HepG2 (cell line): ENCODE data around the gene NR5A2. TPM values are rescaled to one million over a fixed set of nuclear protein-coding genes. Genes with fewer than 3 reads are reported as not detected.

Experiments used
- ATAC-seq: fragments of 200-7000 bp; cut with Tn5 transposase; 3 replicates; pipeline ENCODE4 v1.9.1; 2020; ENCODE audit warnings: mild to moderate bottlenecking, moderate library complexity
- BruUV-seq: library from RNA; stranded (reverse); fragments of 400-500 nt; replicated peaks from 2 replicates; lab custom pipeline; 2021; lab: Mats Ljungman, UMichigan
- CTCF ChIA-PET: fragments of 300-600 bp; formaldehyde crosslinking; extraction: SDS; loops from one replicate; lab custom pipeline; 2021; ENCODE audit warnings: low total read pairs, inconsistent platforms, low intra/inter-chr PET ratio; lab: Yijun Ruan, JAX
- POLR2A ChIA-PET: fragments of 350-600 bp; sonication (Branson Sonifier 250); formaldehyde crosslinking; loops from one replicate; lab custom pipeline; 2020; ENCODE audit warnings: antibody characterized with exemption, inconsistent platforms; lab: Yijun Ruan, JAX
- DNase-seq: peaks from one replicate; pipeline ENCODE4 v3.0.0-alpha.2; 2015; ENCODE audit warnings: low spot score
- FAIRE-seq: peaks from 3 replicates; lab custom pipeline; 2011; peaks lifted over from hg19 to GRCh38; lab: Jason Lieb, UNC
- H2AFZ ChIP-seq: one replicate; pipeline ENCODE4 v1.6.1; 2011; ENCODE audit warnings: low read length, inconsistent platforms
- H3K27ac ChIP-seq: fragments of 300-600 bp; 3 replicates; pipeline ENCODE4 v1.8.0; 2011; ENCODE audit warnings: mixed run types, mild to moderate bottlenecking, mixed read lengths, low read length, inconsistent platforms; ENCODE audit not compliant: insufficient read depth; ENCODE audit errors: extremely low read length
- H3K27me3 ChIP-seq, 2 experiments: fragments of 200-600 bp in 1 of 2; 2 replicates in 1 of 2; 3 replicates in 1 of 2; pipeline versions ENCODE4 v1.6.0 to v1.8.0; 2011; ENCODE audit warnings: low read length in 2 of 2, mild to moderate bottlenecking in 2 of 2, moderate library complexity in 2 of 2, inconsistent platforms in 1 of 2; ENCODE audit not compliant: insufficient read depth in 2 of 2, control insufficient read depth in 1 of 2
- H3K36me3 ChIP-seq, 2 experiments: fragments of 200-600 bp in 1 of 2; replicated peaks in 1 of 2; 2 replicates in 1 of 2; 3 replicates in 1 of 2; pipeline versions ENCODE4 v1.5.1 to v1.8.0; 2011; ENCODE audit warnings: low read length in 2 of 2, inconsistent platforms in 1 of 2; ENCODE audit not compliant: insufficient read depth in 2 of 2, control insufficient read depth in 1 of 2
- H3K4me1 ChIP-seq: 2 replicates; pipeline ENCODE4 v1.5.1; 2012; ENCODE audit warnings: low read length, inconsistent platforms; ENCODE audit not compliant: insufficient read depth
- H3K4me2 ChIP-seq: 2 replicates; pipeline ENCODE4 v1.6.0; 2011; ENCODE audit warnings: low read depth, low read length, inconsistent platforms
- H3K4me3 ChIP-seq, 3 experiments: fragments of 200-600 bp in 1 of 3; sonication (generic), shearing (Covaris generic) in 1 of 3; replicated peaks in 1 of 3; 2 replicates each; pipeline ENCODE4 v1.5.1; 2011 to 2016; ENCODE audit warnings: low read length in 3 of 3, inconsistent platforms in 2 of 3, low read depth in 2 of 3, mild to moderate bottlenecking in 2 of 3, control low read depth in 1 of 3, mixed read lengths in 1 of 3; ENCODE audit not compliant: insufficient read depth in 1 of 3
- H3K79me2 ChIP-seq: one replicate; pipeline ENCODE4 v1.6.1; 2011; ENCODE audit warnings: low read length, inconsistent platforms; ENCODE audit not compliant: insufficient read depth
- H3K9ac ChIP-seq: 2 replicates; pipeline ENCODE4 v1.6.0; 2011; ENCODE audit warnings: mild to moderate bottlenecking, low read depth, low read length, inconsistent platforms; ENCODE audit not compliant: insufficient read depth
- H3K9me3 ChIP-seq: 2 replicates; pipeline ENCODE4 v1.5.1; 2012; ENCODE audit warnings: mild to moderate bottlenecking, low read length
- H4K20me1 ChIP-seq: 2 replicates; pipeline ENCODE4 v1.6.0; 2011; ENCODE audit warnings: inconsistent platforms, mild to moderate bottlenecking, low read length, moderate library complexity; ENCODE audit not compliant: insufficient read depth
- EP300 ChIP-seq, 3 experiments: sonication (generic) in 1 of 3; formaldehyde crosslinking in 1 of 3; IDR thresholded peaks; 2 replicates each; pipeline versions ENCODE4 v1.5.1 to v1.6.1; 2011 to 2020; ENCODE audit warnings: low read depth in 2 of 3, low read length in 2 of 3, borderline replicate concordance in 1 of 3, improper control_type of control experiment in 1 of 3, mild to moderate bottlenecking in 1 of 3, missing genetic modification reagents in 1 of 3, moderate library complexity in 1 of 3
- FOXA3 ChIP-seq: IDR thresholded peaks from 2 replicates; pipeline ENCODE4 v1.6.1; 2016; ENCODE audit warnings: missing genetic modification reagents, missing compliant biosample characterization
- GFI1 ChIP-seq: sonication (generic); formaldehyde crosslinking; IDR thresholded peaks from 2 replicates; pipeline ENCODE4 v1.5.0; 2020; ENCODE audit warnings: missing genetic modification reagents, mild to moderate bottlenecking, borderline replicate concordance
- HNRNPLL ChIP-seq: fragments of 200-400 bp; formaldehyde crosslinking; IDR thresholded peaks from 2 replicates; pipeline ENCODE4 v1.6.1; 2017; ENCODE audit warnings: mild to moderate bottlenecking, low read depth, low read length; ENCODE audit not compliant: poor library complexity, severe bottlenecking
- HOXA3 ChIP-seq: sonication (generic); formaldehyde crosslinking; IDR thresholded peaks from 2 replicates; pipeline ENCODE4 v1.5.0; 2020; ENCODE audit warnings: missing genetic modification reagents
- HOXD1 ChIP-seq: sonication (generic); formaldehyde crosslinking; IDR thresholded peaks from 2 replicates; pipeline ENCODE4 v1.5.0; 2020; ENCODE audit warnings: missing genetic modification reagents
- KDM5A ChIP-seq: fragments of 200-600 bp; sonication (generic); IDR thresholded peaks from 2 replicates; pipeline ENCODE4 v1.7.0; 2018; ENCODE audit warnings: antibody characterized with exemption, mild to moderate bottlenecking, low read length, borderline replicate concordance
- MAFF ChIP-seq: IDR thresholded peaks from 2 replicates; pipeline ENCODE4 v1.6.1; 2011; ENCODE audit warnings: low read depth, low read length, improper control_type of control experiment
- MED13 ChIP-seq: sonication (generic); formaldehyde crosslinking; IDR thresholded peaks from 2 replicates; pipeline ENCODE4 v1.5.0; 2020; ENCODE audit warnings: missing genetic modification reagents
- MXI1 ChIP-seq: IDR thresholded peaks from 3 replicates; pipeline ENCODE4 v1.6.1; 2012; ENCODE audit warnings: low read depth, low read length, inconsistent platforms, borderline replicate concordance
- NR3C1 ChIP-seq: sonication (generic); formaldehyde crosslinking; IDR thresholded peaks from 2 replicates; pipeline ENCODE4 v1.4.0; 2020; ENCODE audit warnings: missing genetic modification reagents
- PAF1 ChIP-seq: IDR thresholded peaks from 2 replicates; pipeline ENCODE4 v1.6.1; 2016; ENCODE audit warnings: missing genetic modification reagents, missing compliant biosample characterization
- PATZ1 ChIP-seq: sonication (generic); formaldehyde crosslinking; IDR thresholded peaks from 2 replicates; pipeline ENCODE4 v1.4.0; 2020; ENCODE audit warnings: missing genetic modification reagents
- PREB ChIP-seq: sonication (generic); formaldehyde crosslinking; IDR thresholded peaks from 2 replicates; pipeline ENCODE4 v1.4.0; 2020; ENCODE audit warnings: missing genetic modification reagents
- REPIN1 ChIP-seq: sonication (generic); formaldehyde crosslinking; IDR thresholded peaks from 2 replicates; pipeline ENCODE4 v1.8.0; 2022; ENCODE audit warnings: missing genetic modification reagents, low read depth, mild to moderate bottlenecking, borderline replicate concordance
- ZFP41 ChIP-seq: sonication (generic); formaldehyde crosslinking; IDR thresholded peaks from 2 replicates; pipeline ENCODE4 v1.4.0; 2020; ENCODE audit warnings: mild to moderate bottlenecking, missing genetic modification reagents, borderline replicate concordance
- ZNF12 ChIP-seq: sonication (generic); formaldehyde crosslinking; IDR thresholded peaks from 2 replicates; pipeline ENCODE4 v1.5.0; 2020; ENCODE audit warnings: missing genetic modification reagents
- ZNF160 ChIP-seq: sonication (generic); formaldehyde crosslinking; IDR thresholded peaks from 2 replicates; pipeline ENCODE4 v1.8.0; 2022; ENCODE audit warnings: mild to moderate bottlenecking, inconsistent platforms, missing genetic modification reagents
- ZNF546 ChIP-seq: sonication (generic); formaldehyde crosslinking; conservative IDR thresholded peaks from 2 replicates; pipeline ENCODE4 v1.8.1; 2023; ENCODE audit warnings: mild to moderate bottlenecking, missing genetic modification reagents
- ZNF777 ChIP-seq: sonication (generic); formaldehyde crosslinking; IDR thresholded peaks from 2 replicates; pipeline ENCODE4 v1.4.0; 2020; ENCODE audit warnings: missing genetic modification reagents
- ZNF780A ChIP-seq: sonication (generic); formaldehyde crosslinking; IDR thresholded peaks from 2 replicates; pipeline ENCODE4 v1.8.0; 2022; ENCODE audit warnings: mild to moderate bottlenecking, missing genetic modification reagents, moderate library complexity
- WGBS: methylation state at CpG from one replicate; pipeline ENCODE4 v1.1.6; 2017; ENCODE audit warnings: low lambda C conversion rate; 5-methylcytosine and 5-hydroxymethylcytosine counted together
- in situ Hi-C: cut with HindIII; loops from 2 replicates; pipeline ENCODE4 v1.10.0; 2017; ENCODE audit warnings: low pct_unique_long_range_greater_than_20kb; ENCODE audit not compliant: extremely low pct_ligation_motif_present
- intact Hi-C: fragments of 100-400 bp; cut with micrococcal nuclease; formaldehyde crosslinking; loops from one replicate; pipeline ENCODE4 v1.10.0; 2022; ENCODE audit not compliant: unreplicated experiment
- polyA plus RNA-seq, 8 experiments: library from polyadenylated mRNA; depleted of rRNA in 3 of 8; stranded (reverse) in 7 of 8; unstranded in 1 of 8; fragments of >200 nt; fragmentation: Illumina TruSeq in 4 of 8; extraction: Trizol in 4 of 8; gene quantifications; 2 replicates each; pipeline versions ENCODE4 v1.2.1 to v1.2.3, GENCODE V29; 2011 to 2016; ENCODE audit warnings: low read depth in 4 of 8, missing spikeins in 1 of 8, mixed read lengths in 1 of 8; ENCODE audit not compliant: insufficient read depth in 1 of 8
- total RNA-seq, 5 experiments: library from RNA; depleted of rRNA; stranded (reverse); fragments of >200 nt; fragmentation: Illumina TruSeq; extraction: Trizol; gene quantifications; 2 replicates each; pipeline ENCODE4 v1.2.3, GENCODE V29; 2016; ENCODE audit warnings: low read depth in 1 of 5

NR5A2 gene
- total and polyA plus RNA-seq, 2 of the 13 experiments (the other 11 are each of a cell fraction or from before 2014, with no cell fraction given), result 0.24 to 2.8 TPM

- no peaks in the 10 kb centered on the region; the same call in 1 of the 2 replicates for H4K20me1 ChIP-seq
- CTCF ChIA-PET, result no interaction called here
- ATAC-seq (no peak), DNase-seq (no peak), FAIRE-seq (no peak)
- BruUV-seq, result no TSS peak
- no peaks in the 10 kb centered on the region for H3K79me2 ChIP-seq
- no peaks in the 10 kb centered on the region for H3K9me3 ChIP-seq
- 1% methylated on average over 22 of the region's 22 CpGs for WGBS
- H3K27me3 ChIP-seq, result peaks cover 10 to 64% of the 10 kb centered on the region in 2 experiments
- in situ Hi-C loops (no loop called here), intact Hi-C loops (loop anchor here (10.0 kb wide), 1 partner anchor 87 kb away; no protein-coding TSS in a partner anchor)
- peaks cover 47% of the 10 kb centered on the region for H3K4me1 ChIP-seq
- POLR2A ChIA-PET, result no interaction called here
- peak overlapping the region; percentile 45 to 60 (median 50); a peak in 4 of 6 replicates for H3K4me3 ChIP-seq
- H3K4me2 ChIP-seq, result peak overlapping the region; percentile 84
- no peak overlapping the region for H3K9ac ChIP-seq
- H3K27ac ChIP-seq, result no peak overlapping the region
- H3K36me3 ChIP-seq, result no peaks in the 10 kb centered on the region
- no peak overlapping the region for H2AFZ ChIP-seq
- TF ChIP-seq PATZ1 (peak; percentile 57), NR3C1 (CRISPR knock-in tag) (no peak), PREB (no peak), PAF1 (no peak), ZNF160 (CRISPR knock-in tag) (no peak), REPIN1 (CRISPR knock-in tag) (no peak), ZNF777 (CRISPR knock-in tag) (0 out of 2 replicates have a peak, but pooled peaks have one; percentile 11), KDM5A (no peak), HOXA3 (CRISPR knock-in tag) (no peak), ZNF12 (no peak), HNRNPLL (peak; percentile 54), ZNF546 (CRISPR knock-in tag) (no peak), EP300 (IDR thresholded peaks at IDR 0.05; ENCODE audit: low read depth in 2 of 2, low read length in 2 of 2) (no peak), EP300 (CRISPR knock-in tag; IDR thresholded peaks at IDR 0.05; ENCODE audit: borderline replicate concordance) (no peak), ZFP41 (CRISPR knock-in tag) (no peak), FOXA3 (CRISPR knock-in tag) (no peak), MED13 (CRISPR knock-in tag) (no peak), MAFF (no peak), MXI1 (no peak), ZNF780A (CRISPR knock-in tag) (no peak), HOXD1 (CRISPR knock-in tag) (no peak), GFI1 (0 out of 2 replicates have a peak, but pooled peaks have one; percentile 73)
Measured at GRCh38 chr1:200042119-200042551, 14.6 kb downstream of the NR5A2 start.
